Endometrial microvascular endothelial cells (primary cell): ENCODE data around the gene PYCR2. TPM values are rescaled to one million over a fixed set of nuclear protein-coding genes. Genes with fewer than 3 reads are reported as not detected.
"Not testable (repeated sequence)": the region's sequence is repeated elsewhere in the genome, so short reads cannot be mapped to it uniquely, and the experiment has no call there.

Experiments used
- in situ Hi-C: cut with HindIII; loops from 2 replicates; pipeline ENCODE4 v1.10.0; 2017; ENCODE audit warnings: low sequenced_read_pairs, low pct_unique_long_range_greater_than_20kb; ENCODE audit errors: inconsistent ontology term
- total RNA-seq: library from RNA; depleted of rRNA; stranded (reverse); fragments of >200 nt; gene quantifications from one replicate; pipeline ENCODE4 v1.2.3, GENCODE V29; 2015; ENCODE audit errors: inconsistent ontology term

PYCR2 gene
- total RNA-seq, 1 donor from 2014 or later = 57.2 TPM

GRCh38 chr1:225899044-225899925 lies 24.8 kb downstream of the PYCR2 start:
- in situ Hi-C loops = no loop called here

- in situ Hi-C loops = no loop called here
Observed at GRCh38 chr1:225897595-225898514, 26.2 kb downstream of the PYCR2 start.

- in situ Hi-C loops = no loop called here
Observed at GRCh38 chr1:225896937-225897549, 27.0 kb downstream of the PYCR2 start.

- in situ Hi-C loops = no loop called here
Observed at GRCh38 chr1:225896494-225896893, 27.6 kb downstream of the PYCR2 start.

- in situ Hi-C loops = no loop called here
Observed at GRCh38 chr1:225892307-225892706, 31.7 kb downstream of the PYCR2 start.

- in situ Hi-C loops = no loop called here
Observed at GRCh38 chr1:225891229-225891972, 32.6 kb downstream of the PYCR2 start.

GRCh38 chr1:225890346-225891228 lies 33.5 kb downstream of the PYCR2 start:
- in situ Hi-C loops = no loop called here

GRCh38 chr1:225889743-225890142 lies 34.3 kb downstream of the PYCR2 start:
- in situ Hi-C loops = no loop called here

GRCh38 chr1:225888898-225889601 lies 35.0 kb downstream of the PYCR2 start, which contains the start of gene LEFTY1:
Gene LEFTY1, minus strand, starts transcription at chr1:225889146. Its CDS starts 80 bp downstream, at chr1:225889066.
- in situ Hi-C loops = no loop called here

GRCh38 chr1:225888289-225888897 lies 35.7 kb downstream of the PYCR2 start:
- in situ Hi-C loops = no loop called here

- in situ Hi-C loops = not testable (repeated sequence)
Observed at GRCh38 chr1:225887554-225888288, 36.3 kb downstream of the PYCR2 start.

- in situ Hi-C loops = no loop called here
Observed at GRCh38 chr1:225887030-225887314, 37.1 kb downstream of the PYCR2 start.

- in situ Hi-C loops = no loop called here
Observed at GRCh38 chr1:225886159-225887029, 37.7 kb downstream of the PYCR2 start.

GRCh38 chr1:225885336-225885735 lies 38.7 kb downstream of the PYCR2 start:
- in situ Hi-C loops = no loop called here

- in situ Hi-C loops = no loop called here
Observed at GRCh38 chr1:225883616-225884265, 40.3 kb downstream of the PYCR2 start.
